Measurements from ENCODE around the gene DLST.

- TF ChIP-seq USF2 (IDR thresholded peaks at IDR 0.05; ENCODE audit: low read depth, low read length) (no peak), CHD1 (IDR thresholded peaks at IDR 0.05; ENCODE audit: low read depth, low read length) (no peak), CTCF (conservative IDR thresholded peaks at IDR 0.05; ENCODE audit: low read depth, low read length) (no peak), ELK1 (IDR thresholded peaks at IDR 0.05; ENCODE audit: borderline replicate concordance, low read depth, low read length) (no peak), POLR2A (IDR thresholded peaks at IDR 0.05; ENCODE audit: low read depth, low read length) (no peak), NFE2L2 (IDR thresholded peaks at IDR 0.05; ENCODE audit: low read depth, low read length) (no peak), FOS (IDR thresholded peaks at IDR 0.05; ENCODE audit: low read depth, low read length) (no peak), MAFK (IDR thresholded peaks at IDR 0.05; ENCODE audit: low read depth, low read length) (no peak), SMC3 (IDR thresholded peaks at IDR 0.05; ENCODE audit: low read depth, low read length) (no peak), BHLHE40 (IDR thresholded peaks at IDR 0.05; ENCODE audit: low read depth, low read length) (no peak), RFX5 (IDR thresholded peaks at IDR 0.05; ENCODE audit: low read depth, low read length) (no peak), MAZ (IDR thresholded peaks at IDR 0.05; ENCODE audit: borderline replicate concordance, low read depth, low read length) (no peak), CEBPB (IDR thresholded peaks at IDR 0.05; ENCODE audit: low read depth, low read length) (no peak)
Observed at GRCh38 chr14:74932401-74932901, 50.7 kb downstream of the DLST start.

All from IMR-90 (cell line).